HG03135 (cell line): ENCODE data around the gene SCUBE3.

ENCODE experiments used
- ATAC-seq: cut with Tn5 transposase; IDR thresholded peaks from one replicate; pipeline ENCODE4 v1.9.1; 2021; ENCODE audit warnings: mild to moderate bottlenecking, moderate library complexity; ENCODE audit not compliant: unreplicated experiment

The SCUBE3 gene

DNA sequence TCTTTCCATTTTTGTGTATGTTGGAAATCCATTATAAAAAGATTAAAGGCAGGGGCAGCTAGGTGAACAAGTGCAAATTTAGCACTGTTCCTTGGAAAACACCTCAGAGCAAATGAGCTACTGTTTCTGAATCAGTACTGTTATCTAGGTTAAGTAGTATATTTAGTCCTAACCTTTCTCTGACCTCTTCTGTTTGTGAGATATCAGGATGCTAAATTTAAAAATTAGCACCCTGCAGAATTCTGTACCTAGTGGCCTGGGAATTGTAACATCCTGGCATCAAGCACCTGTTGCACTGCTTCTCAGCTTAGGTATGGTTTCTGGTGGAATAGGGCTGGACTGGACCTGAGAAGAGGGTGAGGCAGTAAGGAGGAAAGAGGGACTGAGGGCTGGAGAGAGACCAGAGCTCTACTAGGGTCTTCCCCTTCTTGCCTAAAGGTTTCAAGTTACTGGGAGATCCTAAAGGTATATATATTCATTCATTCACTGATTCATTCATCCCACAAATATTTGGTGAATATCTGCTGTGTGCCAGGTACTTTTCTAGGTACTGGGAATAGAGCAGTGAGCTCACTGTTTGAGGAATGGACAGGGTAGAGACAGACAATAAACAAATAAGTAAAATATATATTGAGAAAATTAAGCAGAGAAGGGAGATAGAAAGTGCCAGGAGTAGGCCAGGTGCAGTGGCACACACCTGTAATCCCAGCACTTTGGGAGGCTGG lies 51.0 kb downstream of the SCUBE3 start:
- no peak for ATAC-seq

GRCh38 chr6:35265523-35265922 lies 51.8 kb downstream of the SCUBE3 start:
- ATAC-seq: no peak

- ATAC-seq: no peak
Observed at GRCh38 chr6:35267446-35267845, 53.7 kb downstream of the SCUBE3 start.

- ATAC-seq: no peak
Observed at GRCh38 chr6:35267897-35268296, 54.1 kb downstream of the SCUBE3 start.

DNA sequence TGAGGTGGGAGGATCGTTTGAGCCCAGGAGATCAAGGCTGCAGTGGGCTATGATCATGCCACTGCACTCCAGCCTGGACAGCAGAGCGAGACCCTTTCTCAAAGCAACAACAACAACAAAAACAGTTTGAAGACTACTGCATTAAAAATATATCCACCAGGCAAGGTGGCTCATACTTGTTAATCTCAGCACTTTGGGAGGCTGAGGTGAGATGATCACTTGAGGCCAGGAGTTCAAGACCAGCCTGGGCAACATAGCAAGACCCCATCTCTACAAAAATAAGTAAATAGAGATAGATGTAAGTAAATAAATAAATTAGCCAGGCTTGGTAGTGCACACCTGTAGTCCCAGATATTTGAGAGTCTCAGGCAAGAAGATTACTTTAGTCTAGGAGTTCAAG lies 58.2 kb downstream of the SCUBE3 start:
- ATAC-seq: no peak

GRCh38 chr6:35273822-35274559 lies 60.2 kb downstream of the SCUBE3 start:
- no peak for ATAC-seq

DNA sequence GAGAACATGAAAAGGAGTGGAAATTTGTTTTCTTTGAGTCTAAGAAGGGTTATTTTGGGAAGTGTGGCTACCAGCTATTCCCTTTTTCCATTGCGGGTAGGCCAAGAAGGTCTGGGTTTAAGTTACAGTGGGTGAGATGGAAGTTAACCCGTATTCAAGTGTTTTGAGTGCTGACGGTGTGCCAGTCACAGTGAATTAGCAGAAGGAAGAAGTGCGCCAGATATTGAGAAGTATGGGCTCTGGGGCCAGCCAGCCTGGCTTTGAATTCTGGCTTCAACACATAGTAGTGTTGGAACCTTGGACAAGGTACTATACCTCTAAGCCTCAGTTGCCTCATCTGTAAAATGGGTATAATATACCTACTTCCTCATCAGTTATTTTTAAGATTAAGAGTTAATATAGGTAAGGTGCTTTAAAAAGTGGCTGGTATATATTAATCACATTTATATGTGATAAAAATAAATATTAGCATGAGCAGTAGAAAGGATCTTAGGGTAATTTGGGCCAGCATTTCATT lies 62.0 kb downstream of the SCUBE3 start:
- no peak for ATAC-seq

GRCh38 chr6:35278708-35279107 lies 65.0 kb downstream of the SCUBE3 start:
- no peak for ATAC-seq

DNA sequence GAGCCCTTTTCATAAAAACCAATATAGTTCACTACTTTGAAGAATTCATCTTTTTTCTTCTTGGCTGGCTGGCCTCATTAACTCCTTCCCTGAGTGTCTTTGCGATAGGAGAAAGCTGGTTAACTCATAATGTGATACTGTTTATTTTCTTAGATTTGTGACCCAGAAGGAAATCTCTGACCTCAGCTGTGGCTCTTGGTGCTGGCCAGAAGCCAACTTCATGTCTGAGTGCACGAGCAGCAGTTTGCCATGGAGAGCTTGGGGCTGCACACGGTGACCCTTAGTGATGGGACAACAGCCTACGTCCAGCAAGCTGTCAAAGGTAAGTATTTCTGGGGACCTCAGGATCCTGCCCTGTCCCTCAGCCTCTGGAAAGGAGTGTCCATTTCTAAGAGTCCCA lies 67.1 kb downstream of the SCUBE3 start:
- ATAC-seq: no peak

DNA sequence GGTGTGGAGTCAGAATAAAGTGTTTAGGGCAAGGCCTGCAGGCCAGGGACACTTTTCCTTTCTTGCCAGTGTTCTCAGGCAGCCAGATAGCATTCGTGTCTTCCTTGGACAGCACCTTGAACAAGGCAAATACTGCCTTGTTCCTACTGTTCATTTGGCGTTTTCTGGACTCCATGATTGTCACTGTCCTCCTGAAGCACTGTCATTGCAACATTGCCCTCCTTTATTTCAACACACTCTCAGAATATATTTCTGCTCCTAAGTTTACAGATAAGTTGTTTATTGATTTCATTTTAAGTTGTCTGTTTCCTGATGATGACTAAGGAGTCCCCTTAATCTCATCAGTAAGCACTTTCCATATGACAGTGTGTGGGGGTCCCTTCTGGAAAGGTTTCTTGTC lies 68.7 kb downstream of the SCUBE3 start:
- ATAC-seq: no peak

DNA sequence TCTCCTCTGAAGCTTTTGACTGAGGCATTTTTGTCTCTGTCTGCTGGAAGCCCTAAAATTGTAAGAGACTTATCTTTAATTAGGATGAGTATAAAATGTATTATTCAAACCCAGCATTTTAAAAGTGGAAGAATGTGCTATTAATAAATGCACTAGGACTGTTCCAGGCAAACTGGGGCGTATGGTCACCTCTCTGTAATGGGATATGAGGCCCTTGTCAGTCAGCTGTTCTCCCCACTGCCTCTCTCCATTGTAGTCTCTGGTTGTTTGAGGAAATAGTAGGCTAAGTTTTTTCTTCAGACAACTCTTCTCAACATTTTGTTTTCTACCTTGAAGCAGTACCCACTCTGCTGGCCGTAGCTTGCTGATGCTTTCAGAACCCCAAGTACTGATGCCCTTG lies 69.6 kb downstream of the SCUBE3 start:
- no peak for ATAC-seq

GRCh38 chr6:35287671-35288396 lies 74.1 kb downstream of the SCUBE3 start:
- no peak for ATAC-seq

DNA sequence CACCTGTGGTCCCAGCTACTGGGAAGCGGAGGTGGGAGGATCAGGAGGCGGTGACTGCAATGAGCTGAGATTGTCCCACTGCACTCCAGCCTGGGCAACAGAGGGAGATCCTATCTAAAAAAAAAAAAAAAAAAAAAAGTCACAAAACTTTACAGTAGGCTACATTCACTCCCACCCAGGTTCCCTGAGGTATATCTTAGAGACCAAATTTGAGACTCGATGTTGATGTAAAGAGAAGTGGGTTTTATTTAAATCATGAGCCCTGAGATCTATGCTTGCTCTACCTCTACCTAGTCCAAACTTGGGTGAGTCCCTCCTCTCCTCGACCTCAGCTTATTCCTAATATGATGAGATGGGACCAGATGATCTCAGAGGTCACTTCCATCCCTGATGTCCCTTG lies 75.1 kb downstream of the SCUBE3 start:
- no peak for ATAC-seq

GRCh38 chr6:35291491-35291890 lies 77.7 kb downstream of the SCUBE3 start:
- no peak for ATAC-seq

DNA sequence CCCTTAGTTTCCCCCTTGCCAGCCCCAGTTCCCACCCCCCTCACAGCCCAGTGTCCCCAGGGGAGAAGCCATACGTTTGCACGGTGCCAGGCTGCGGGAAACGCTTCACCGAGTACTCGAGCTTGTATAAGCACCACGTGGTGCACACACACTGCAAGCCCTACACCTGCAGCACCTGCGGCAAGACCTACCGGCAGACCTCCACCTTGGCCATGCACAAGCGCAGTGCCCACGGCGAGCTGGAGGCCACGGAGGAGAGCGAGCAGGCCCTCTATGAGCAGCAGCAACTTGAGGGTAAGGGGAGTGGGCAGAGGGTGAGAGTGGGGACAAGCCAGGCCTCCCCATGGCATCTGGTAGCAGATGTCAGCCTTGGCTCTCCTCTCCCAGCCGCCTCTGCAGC lies 78.7 kb downstream of the SCUBE3 start:
- no peak for ATAC-seq

DNA sequence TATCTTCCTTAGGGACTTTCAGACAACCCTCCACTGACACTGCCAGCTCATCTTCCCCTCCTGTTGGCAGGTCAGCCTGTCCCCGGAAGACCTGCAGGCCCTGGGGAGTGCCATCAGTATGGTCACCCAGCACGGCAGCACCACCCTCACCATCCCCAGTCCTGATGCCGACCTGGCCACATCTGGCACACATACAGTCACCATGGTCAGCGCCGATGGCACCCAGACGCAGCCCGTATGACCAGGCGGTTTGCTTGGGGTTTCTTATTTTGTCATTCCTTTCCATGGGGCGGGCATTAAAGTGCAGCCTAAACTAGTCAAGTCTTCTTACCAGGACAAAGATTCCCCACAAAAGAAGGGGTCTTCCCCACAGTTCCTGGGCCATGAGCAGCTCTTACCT lies 79.9 kb downstream of the SCUBE3 start:
- ATAC-seq: no peak

DNA sequence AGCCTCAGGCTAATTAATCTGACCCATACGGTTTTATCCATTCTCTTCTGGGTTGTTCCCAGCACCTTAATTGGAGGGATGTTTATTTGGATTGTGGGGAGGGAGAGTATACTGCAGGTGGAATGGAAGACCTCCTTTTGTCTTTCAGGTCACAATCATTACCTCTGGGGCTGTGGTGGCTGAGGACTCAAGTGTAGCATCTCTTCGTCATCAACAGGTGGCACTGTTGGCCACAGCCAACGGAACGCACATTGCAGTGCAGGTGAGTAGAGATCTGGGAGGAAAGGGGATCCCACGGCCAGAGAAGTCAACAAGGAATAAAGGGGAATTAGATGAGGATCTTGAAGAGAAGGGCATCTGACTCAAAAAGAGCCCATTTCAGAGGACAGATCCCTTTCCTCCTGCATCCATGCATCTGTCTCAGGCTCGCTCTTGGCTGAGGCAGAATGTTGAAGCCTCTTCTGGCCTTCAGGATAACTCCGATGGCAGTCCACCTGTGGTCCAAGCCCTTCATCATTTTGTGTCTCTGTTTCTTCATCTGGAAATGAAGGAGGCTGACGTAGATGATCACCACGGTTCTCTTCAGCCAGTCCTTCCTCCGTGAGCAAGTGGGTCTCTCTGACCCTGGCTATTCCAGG lies 80.7 kb downstream of the SCUBE3 start:
- ATAC-seq: no peak

- no peak for ATAC-seq
Observed at GRCh38 chr6:35295036-35295435, 81.3 kb downstream of the SCUBE3 start.

- ATAC-seq: no peak
Observed at GRCh38 chr6:35295521-35296315, 82.0 kb downstream of the SCUBE3 start.

DNA sequence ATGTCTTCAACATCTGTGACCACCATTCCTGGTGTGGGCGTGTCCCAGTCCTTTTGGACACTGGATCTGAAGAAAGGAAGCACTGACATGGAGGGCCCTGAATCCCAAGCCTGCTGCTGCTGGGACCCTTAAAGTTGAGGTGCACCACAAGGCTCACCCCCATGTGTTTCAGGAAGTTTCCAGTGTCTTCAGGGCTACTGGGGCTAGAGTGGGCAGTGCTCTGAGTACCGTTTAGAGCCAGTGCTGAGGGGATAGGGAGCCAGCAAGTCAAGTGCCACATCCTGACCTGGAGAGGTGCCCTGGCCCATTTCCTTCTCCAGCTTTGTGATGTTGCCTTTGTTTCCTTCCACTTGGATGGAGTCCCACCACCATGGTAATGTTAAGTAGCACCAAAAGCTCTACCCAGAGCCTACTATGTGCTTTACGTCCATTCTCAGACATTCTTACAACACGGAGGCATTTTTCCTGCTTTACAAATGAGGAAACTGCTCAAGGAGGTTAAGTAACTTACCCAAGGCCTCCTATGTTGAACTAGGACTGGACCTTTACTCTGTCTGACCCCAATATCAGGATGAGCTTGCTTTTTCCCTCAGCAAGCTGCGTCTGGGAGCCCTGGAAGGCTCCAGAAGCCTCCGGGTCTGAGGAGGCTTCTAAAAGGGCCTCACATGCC lies 83.3 kb downstream of the SCUBE3 start:
- no peak for ATAC-seq
